HS-27A (cell line): ENCODE data around the gene OGFOD2.

Experiments used
- DNase-seq: peaks from one replicate; pipeline ENCODE4 v3.0.0-alpha.2; 2012; ENCODE audit warnings: low read depth, missing footprints

OGFOD2 gene

GRCh38 chr12:122977655-122978392 is 2.8 kb downstream of the OGFOD2 start:
- DNase-seq, result no peak

GRCh38 chr12:122978507-122978955 is 3.5 kb downstream of the OGFOD2 start:
- no peak for DNase-seq

GRCh38 chr12:122979001-122979907 is 4.2 kb downstream of the OGFOD2 start:
- DNase-seq, result no peak

- no peak for DNase-seq
Measured at GRCh38 chr12:122979908-122980182, 4.8 kb downstream of the OGFOD2 start.

GRCh38 chr12:122980183-122981035 is 5.4 kb downstream of the OGFOD2 start, which contains the start of gene ARL6IP4:
ARL6IP4 (plus strand) TSS chr12:122980681; CDS start chr12:122981140, 459 bp downstream.
- DNase-seq, result no peak

GRCh38 chr12:122981036-122981471 is 6.0 kb downstream of the OGFOD2 start:
- DNase-seq, result no peak

- DNase-seq, result no peak
Measured at GRCh38 chr12:122981587-122982476, 6.8 kb downstream of the OGFOD2 start.

- no peak for DNase-seq
Measured at GRCh38 chr12:122982477-122982815, 7.4 kb downstream of the OGFOD2 start.

- DNase-seq, result no peak
Measured at GRCh38 chr12:122982963-122983788, 8.1 kb downstream of the OGFOD2 start.

GRCh38 chr12:122983789-122984515 is 8.9 kb downstream of the OGFOD2 start:
- DNase-seq, result no peak

GRCh38 chr12:122984612-122985337 is 9.7 kb downstream of the OGFOD2 start:
- DNase-seq, result no peak

- DNase-seq, result no peak
Measured at GRCh38 chr12:122985338-122986257, 10.6 kb downstream of the OGFOD2 start.

GRCh38 chr12:122986258-122986871 is 11.3 kb downstream of the OGFOD2 start:
- no peak for DNase-seq

GRCh38 chr12:122987086-122987951 is 12.3 kb downstream of the OGFOD2 start:
- DNase-seq, result no peak

GRCh38 chr12:122988036-122988435 is 13.0 kb downstream of the OGFOD2 start:
- DNase-seq, result no peak

- DNase-seq, result no peak
Measured at GRCh38 chr12:122988612-122989212, 13.7 kb downstream of the OGFOD2 start.
